ENCODE data around the gene NKAIN2.

Gene NKAIN2

DNA sequence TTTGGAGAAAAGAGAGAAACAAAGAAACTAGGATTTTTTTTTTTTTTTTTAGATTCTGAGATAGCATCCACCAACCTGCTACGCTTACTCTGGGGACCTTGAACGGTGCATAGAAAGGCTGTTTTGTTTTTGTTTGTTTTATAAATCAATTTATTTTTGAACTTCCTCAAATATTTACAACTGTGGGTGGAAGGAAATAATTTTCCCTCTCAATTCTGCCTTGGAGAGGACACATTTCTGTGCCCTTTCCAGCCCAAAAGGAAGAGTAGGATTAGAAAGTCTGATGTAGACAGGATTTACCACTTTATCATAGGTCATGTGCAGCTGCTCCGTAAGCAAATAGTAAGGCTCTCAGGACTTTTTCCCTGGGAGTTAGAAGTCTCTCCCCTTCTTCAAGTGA is 190.5 kb downstream of the NKAIN2 start:
- TF ChIP-seq EZH2 (optimal IDR thresholded peaks at IDR 0.05; ENCODE audit: low read depth, low read length) (no peak), CTCF (IDR thresholded peaks at IDR 0.05; ENCODE audit: low read length) (no peak), EZH2phosphoT487 (IDR thresholded peaks at IDR 0.05; ENCODE audit: low read length) (no peak)
- Histone ChIP-seq H2AFZ (ENCODE audit: low read length) (no peak overlapping the region), H3K27me3 (replicated peaks; ENCODE audit: insufficient read depth, low read length) (no peaks in the 10 kb centered on the region), H3K79me2 (ENCODE audit: low read length) (no peaks in the 10 kb centered on the region), H3K4me2 (ENCODE audit: low read depth, low read length) (no peak overlapping the region), H3K27ac (ENCODE audit: low read length) (no peak overlapping the region), H4K20me1 (ENCODE audit: insufficient read depth, low read length) (no peaks in the 10 kb centered on the region), H3K36me3 (replicated peaks; ENCODE audit: insufficient read depth, low read length) (no peaks in the 10 kb centered on the region), H3F3A (ENCODE audit: insufficient read depth, low read length) (no peaks in the 10 kb centered on the region), H3K9me2 (replicated peaks; ENCODE audit: insufficient read depth, low read length) (no peaks in the 10 kb centered on the region), H3K4me1 (ENCODE audit: low read length) (no peaks in the 10 kb centered on the region), H3K4me3 (ENCODE audit: low read length) (no peak overlapping the region), H3K9ac (ENCODE audit: low read length) (no peak overlapping the region), H3K9me3 (replicated peaks; ENCODE audit: insufficient read depth, low read length) (no peaks in the 10 kb centered on the region)
- DNase-seq, result no peak

GRCh38 chr6:123994891-123995635 is 191.4 kb downstream of the NKAIN2 start:
- Histone ChIP-seq H3K9ac (ENCODE audit: low read length) (no peak overlapping the region), H3K79me2 (ENCODE audit: low read length) (no peaks in the 10 kb centered on the region), H3K36me3 (replicated peaks; ENCODE audit: insufficient read depth, low read length) (no peaks in the 10 kb centered on the region), H3K27ac (ENCODE audit: low read length) (no peak overlapping the region), H3F3A (ENCODE audit: insufficient read depth, low read length) (no peaks in the 10 kb centered on the region), H3K27me3 (replicated peaks; ENCODE audit: insufficient read depth, low read length) (no peaks in the 10 kb centered on the region), H2AFZ (ENCODE audit: low read length) (no peak overlapping the region), H3K9me3 (replicated peaks; ENCODE audit: insufficient read depth, low read length) (no peaks in the 10 kb centered on the region), H3K4me2 (ENCODE audit: low read depth, low read length) (no peak overlapping the region), H3K4me3 (ENCODE audit: low read length) (no peak overlapping the region), H3K9me2 (replicated peaks; ENCODE audit: insufficient read depth, low read length) (no peaks in the 10 kb centered on the region), H4K20me1 (ENCODE audit: insufficient read depth, low read length) (no peaks in the 10 kb centered on the region), H3K4me1 (ENCODE audit: low read length) (no peaks in the 10 kb centered on the region)
- no peak for TF ChIP-seq CTCF (IDR thresholded peaks at IDR 0.05; ENCODE audit: low read length)
- no peak for TF ChIP-seq EZH2 (optimal IDR thresholded peaks at IDR 0.05; ENCODE audit: low read depth, low read length)
- no peak for TF ChIP-seq EZH2phosphoT487 (IDR thresholded peaks at IDR 0.05; ENCODE audit: low read length)
- no peak for DNase-seq

DNA sequence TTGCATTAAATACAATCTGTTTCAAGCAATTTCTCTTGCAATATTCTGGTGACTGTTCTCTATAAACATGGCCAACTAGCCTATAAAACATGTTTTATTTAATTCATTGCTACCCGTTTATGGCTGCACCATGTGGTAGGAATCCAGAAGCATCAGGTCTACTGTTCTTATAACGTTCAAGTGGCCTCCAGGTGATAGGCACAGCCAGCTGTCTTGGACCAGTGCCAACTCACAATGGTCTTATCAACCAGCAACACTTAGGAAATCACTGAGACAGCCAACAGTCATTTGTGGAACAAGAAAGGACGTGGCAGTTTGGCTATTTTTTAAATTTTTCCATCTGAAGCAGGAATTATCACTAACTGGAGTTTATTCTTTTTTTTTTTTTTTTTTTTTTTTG is 193.6 kb downstream of the NKAIN2 start:
- Histone ChIP-seq H3K9me3 (replicated peaks; ENCODE audit: insufficient read depth, low read length) (no peaks in the 10 kb centered on the region), H2AFZ (ENCODE audit: low read length) (no peak overlapping the region), H3K9ac (ENCODE audit: low read length) (no peak overlapping the region), H3K4me2 (ENCODE audit: low read depth, low read length) (no peak overlapping the region), H3K36me3 (replicated peaks; ENCODE audit: insufficient read depth, low read length) (no peaks in the 10 kb centered on the region), H3K4me1 (ENCODE audit: low read length) (0 out of 2 replicates have a peak, but pooled peaks cover 3% of the 10 kb centered on the region), H3K79me2 (ENCODE audit: low read length) (no peaks in the 10 kb centered on the region), H4K20me1 (ENCODE audit: insufficient read depth, low read length) (no peaks in the 10 kb centered on the region), H3K27me3 (replicated peaks; ENCODE audit: insufficient read depth, low read length) (no peaks in the 10 kb centered on the region), H3F3A (ENCODE audit: insufficient read depth, low read length) (no peaks in the 10 kb centered on the region), H3K4me3 (ENCODE audit: low read length) (no peak overlapping the region), H3K27ac (ENCODE audit: low read length) (no peak overlapping the region), H3K9me2 (replicated peaks; ENCODE audit: insufficient read depth, low read length) (no peaks in the 10 kb centered on the region)
- DNase-seq, result no peak
- no peak for TF ChIP-seq CTCF (IDR thresholded peaks at IDR 0.05; ENCODE audit: low read length)
- no peak for TF ChIP-seq EZH2 (optimal IDR thresholded peaks at IDR 0.05; ENCODE audit: low read depth, low read length)
- no peak for TF ChIP-seq EZH2phosphoT487 (IDR thresholded peaks at IDR 0.05; ENCODE audit: low read length)
